ENCODE measurements around the gene PLEKHG5.

PLEKHG5 gene

DNA sequence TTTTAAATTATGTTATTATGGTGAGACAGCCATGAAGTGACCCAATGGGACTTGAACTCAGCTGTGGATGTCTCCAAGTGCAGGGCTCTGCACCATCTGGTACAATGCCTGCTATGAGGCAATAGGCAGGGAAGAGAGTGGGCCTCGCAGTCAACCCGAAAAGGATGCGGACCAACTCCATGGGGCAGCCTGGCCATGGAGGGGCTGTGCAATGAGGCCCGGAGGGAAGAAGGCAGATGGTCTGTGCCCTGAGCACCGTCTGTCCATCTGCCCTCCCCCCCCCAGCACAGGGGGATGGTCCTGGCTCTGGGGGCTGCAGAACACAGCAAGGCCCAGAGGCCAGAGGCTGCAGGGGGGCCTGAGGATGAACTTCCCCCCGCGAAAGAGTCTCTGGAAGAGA lies 49.9 kb downstream of the PLEKHG5 start:
- TF ChIP-seq SIN3A (IDR thresholded peaks at IDR 0.05; ENCODE audit: borderline replicate concordance, insufficient read depth, low read length) (no peak), FOXP2 (optimal IDR thresholded peaks at IDR 0.05; ENCODE audit: borderline replicate concordance, extremely low read depth, extremely low read length, insufficient read depth) (no peak), TAF1 (IDR thresholded peaks at IDR 0.05; ENCODE audit: borderline replicate concordance, insufficient read depth, low read length) (no peak), POLR2AphosphoS5 (IDR thresholded peaks at IDR 0.05; ENCODE audit: low read depth, low read length) (no peak), REST (IDR thresholded peaks at IDR 0.05; ENCODE audit: insufficient read depth in 1 of 2, low read depth in 2 of 2, low read length in 2 of 2) (no peak)

DNA sequence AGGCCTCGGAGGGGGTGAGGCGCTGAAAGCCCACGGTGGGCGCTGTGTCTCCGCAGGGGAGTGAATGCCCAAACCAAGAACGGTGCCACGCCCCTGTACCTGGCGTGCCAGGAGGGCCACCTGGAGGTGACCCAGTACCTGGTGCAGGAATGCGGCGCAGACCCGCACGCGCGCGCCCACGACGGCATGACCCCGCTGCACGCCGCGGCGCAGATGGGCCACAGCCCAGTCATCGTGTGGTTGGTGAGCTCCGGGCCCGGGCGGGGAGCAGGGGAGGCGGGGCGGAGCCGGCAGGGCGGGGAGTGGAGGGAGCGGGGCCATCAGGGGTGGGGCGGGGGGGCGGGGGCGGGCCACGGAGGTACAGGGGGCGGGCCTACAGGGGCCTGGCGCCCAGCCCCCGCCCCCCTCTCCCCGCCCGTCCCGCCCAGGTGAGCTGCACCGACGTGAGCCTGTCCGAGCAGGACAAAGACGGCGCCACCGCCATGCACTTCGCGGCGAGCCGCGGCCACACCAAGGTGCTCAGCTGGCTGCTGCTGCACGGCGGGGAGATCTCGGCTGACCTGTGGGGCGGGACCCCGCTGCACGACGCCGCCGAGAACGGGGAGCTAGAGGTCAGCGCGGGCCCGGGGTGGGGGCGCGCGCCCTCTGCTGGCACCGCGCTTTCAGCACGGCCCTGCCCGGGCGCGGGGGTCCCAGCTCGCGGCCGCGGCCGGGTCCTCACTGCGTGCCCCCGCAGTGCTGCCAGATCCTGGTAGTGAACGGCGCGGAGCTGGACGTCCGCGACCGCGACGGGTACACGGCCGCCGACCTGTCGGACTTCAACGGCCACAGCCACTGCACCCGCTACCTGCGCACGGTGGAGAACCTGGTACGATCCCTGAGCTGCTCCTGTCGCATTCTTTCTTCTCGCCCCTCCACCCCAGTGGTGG lies 51.0 kb downstream of the PLEKHG5 start:
- no peak for TF ChIP-seq TAF1 (IDR thresholded peaks at IDR 0.05; ENCODE audit: borderline replicate concordance, insufficient read depth, low read length)
- no peak for TF ChIP-seq FOXP2 (optimal IDR thresholded peaks at IDR 0.05; ENCODE audit: borderline replicate concordance, extremely low read depth, extremely low read length, insufficient read depth)
- TF ChIP-seq REST (IDR thresholded peaks at IDR 0.05; ENCODE audit: insufficient read depth in 1 of 2, low read depth in 2 of 2, low read length in 2 of 2), result no peak
- no peak for TF ChIP-seq SIN3A (IDR thresholded peaks at IDR 0.05; ENCODE audit: borderline replicate concordance, insufficient read depth, low read length)
- no peak for TF ChIP-seq POLR2AphosphoS5 (IDR thresholded peaks at IDR 0.05; ENCODE audit: low read depth, low read length)

- no peak for TF ChIP-seq TAF1 (IDR thresholded peaks at IDR 0.05; ENCODE audit: borderline replicate concordance, insufficient read depth, low read length)
- no peak for TF ChIP-seq SIN3A (IDR thresholded peaks at IDR 0.05; ENCODE audit: borderline replicate concordance, insufficient read depth, low read length)
- no peak for TF ChIP-seq REST (IDR thresholded peaks at IDR 0.05; ENCODE audit: insufficient read depth in 1 of 2, low read depth in 2 of 2, low read length in 2 of 2)
- no peak for TF ChIP-seq POLR2AphosphoS5 (IDR thresholded peaks at IDR 0.05; ENCODE audit: low read depth, low read length)
- no peak for TF ChIP-seq FOXP2 (optimal IDR thresholded peaks at IDR 0.05; ENCODE audit: borderline replicate concordance, extremely low read depth, extremely low read length, insufficient read depth)
Measured at GRCh38 chr1:6438047-6438525, 53.4 kb downstream of the PLEKHG5 start.

GRCh38 chr1:6435547-6435946 lies 55.9 kb downstream of the PLEKHG5 start:
- TF ChIP-seq TAF1 (IDR thresholded peaks at IDR 0.05; ENCODE audit: borderline replicate concordance, insufficient read depth, low read length), result no peak
- no peak for TF ChIP-seq SIN3A (IDR thresholded peaks at IDR 0.05; ENCODE audit: borderline replicate concordance, insufficient read depth, low read length)
- no peak for TF ChIP-seq POLR2AphosphoS5 (IDR thresholded peaks at IDR 0.05; ENCODE audit: low read depth, low read length)
- TF ChIP-seq FOXP2 (optimal IDR thresholded peaks at IDR 0.05; ENCODE audit: borderline replicate concordance, extremely low read depth, extremely low read length, insufficient read depth), result no peak
- TF ChIP-seq REST (IDR thresholded peaks at IDR 0.05; ENCODE audit: insufficient read depth in 1 of 2, low read depth in 2 of 2, low read length in 2 of 2), result no peak

Measured in PFSK-1 (cell line).